Regular cardiac myocyte (primary cell): ENCODE data around the gene HLCS. TPM values are rescaled to one million over a fixed set of nuclear protein-coding genes. Genes with fewer than 3 reads are reported as not detected.

Experiments used
- total RNA-seq: library from RNA; depleted of rRNA; stranded (reverse); fragments of >200 nt; gene quantifications from 2 replicates; pipeline ENCODE4 v1.2.3, GENCODE V29; 2014

HLCS gene
- total RNA-seq, result 32.8 and 38.3 TPM in 2 replicates

DNA sequence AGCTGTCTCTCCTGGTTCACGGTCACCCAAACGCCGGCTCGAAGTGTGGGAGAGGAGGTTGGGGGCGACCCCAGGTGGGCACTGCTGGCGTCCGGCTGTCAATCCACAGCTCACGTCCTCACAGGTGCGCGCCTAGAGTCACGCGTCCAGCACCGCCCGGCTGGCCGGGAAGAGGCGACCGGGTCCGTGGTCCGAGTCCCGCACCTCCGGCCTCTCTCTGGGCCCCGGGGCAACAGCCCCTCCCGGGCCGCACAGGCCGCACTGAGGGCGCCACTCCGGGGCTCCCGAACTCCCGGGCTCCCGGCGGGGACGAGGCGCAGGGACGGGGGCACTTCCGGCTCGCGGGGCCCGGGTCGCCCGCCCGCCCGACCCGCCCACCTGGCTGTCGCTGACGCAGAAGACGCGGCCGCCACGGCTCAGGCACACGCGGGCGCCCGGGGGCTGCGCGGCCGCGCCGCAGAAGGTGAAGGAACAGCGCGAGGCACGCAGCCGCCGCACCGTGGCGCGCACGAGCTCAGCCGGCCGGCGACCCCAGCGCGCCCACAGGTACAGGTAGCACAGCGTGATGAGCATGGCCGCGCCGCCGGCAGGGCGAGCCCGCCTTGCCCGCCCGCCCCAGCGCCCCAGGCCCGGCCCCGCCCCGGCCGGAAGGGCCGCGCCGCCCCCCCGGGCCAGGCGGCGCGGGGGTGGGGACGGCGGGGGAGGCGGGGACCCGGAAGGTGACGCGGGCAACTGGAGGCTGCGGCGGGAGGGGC lies at the start of gene HLCS:
HLCS (minus strand) TSS at position 604 of the 755 bp plus-strand sequence; CDS start at position 573, 31 bp downstream.

DNA sequence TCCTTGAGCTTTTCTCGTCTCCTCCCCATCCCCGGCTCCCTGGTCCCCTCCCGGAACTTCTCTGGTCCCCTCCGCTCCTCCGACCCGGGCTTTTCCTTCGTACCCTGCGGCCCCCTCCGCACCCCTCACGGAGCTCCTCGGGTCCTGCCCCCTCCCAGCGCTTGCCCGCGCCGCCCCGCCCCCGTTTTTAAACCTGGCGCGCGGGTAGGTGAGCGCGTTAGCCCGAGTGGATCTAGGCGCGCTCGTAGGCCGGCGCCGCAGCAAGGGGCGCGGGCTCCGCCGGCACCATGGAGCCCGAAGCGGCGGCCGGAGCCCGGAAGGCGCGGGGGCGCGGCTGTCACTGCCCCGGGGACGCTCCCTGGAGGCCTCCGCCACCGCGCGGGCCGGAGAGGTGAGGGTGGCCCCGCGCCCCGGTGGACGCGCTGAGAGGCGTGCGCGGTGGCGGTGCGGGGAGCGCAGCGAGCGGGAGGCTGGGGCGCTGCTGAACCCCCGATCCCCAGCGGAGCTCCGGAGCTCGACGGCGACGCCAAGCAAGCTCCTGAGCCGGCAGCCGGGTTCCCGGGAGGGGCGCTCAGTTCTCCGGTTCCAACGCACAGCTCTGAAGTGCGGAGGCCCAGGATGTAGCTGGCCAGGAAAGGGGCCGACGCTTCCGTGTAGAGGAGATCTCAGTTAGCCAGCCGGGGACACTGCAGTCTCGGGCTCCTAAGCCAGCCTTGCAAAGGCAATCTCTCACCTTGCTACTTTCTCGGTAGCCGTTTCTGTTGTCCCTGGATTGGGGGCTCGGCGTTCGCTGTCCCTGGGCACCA lies 40.2 kb upstream of the HLCS start, which contains the start of gene RIPPLY3:
RIPPLY3 (plus strand) TSS at position 217 of the 806 bp plus-strand sequence; CDS start at position 288, 71 bp downstream.

Other genes with a start within 250 kb of the HLCS start
- not detected in 2 replicates for gene RIPPLY3, start 40.0 kb upstream of the HLCS start, total RNA-seq
- gene PIGP, start 106.4 kb upstream of the HLCS start, total RNA-seq, result 4.2 and 5.4 TPM in 2 replicates
- gene TTC3, start 106.6 kb upstream of the HLCS start, total RNA-seq, result 208 and 317 TPM in 2 replicates